Subcutaneous adipose tissue (tissue), 4 donors: ENCODE data around the gene PIGQ. TPM values are rescaled to one million over a fixed set of nuclear protein-coding genes. Genes with fewer than 3 reads are reported as not detected.

Source experiments
- CTCF ChIP-seq: fragments of 450-650 bp; IDR thresholded peaks from one replicate; pipeline ENCODE4 v1.5.1; 2016; ENCODE audit warnings: low read depth, mild to moderate bottlenecking, control low read depth, antibody characterized with exemption, moderate library complexity
- total RNA-seq, 4 donors: library from RNA; depleted of rRNA; stranded (reverse); fragments of >200 nt; gene quantifications; one replicate each; pipeline ENCODE4 v1.1.0, GENCODE V29; 2016

Gene PIGQ
- total RNA-seq, 4 donors from 2014 or later, result 9.5 to 42.0 (median 16.4) TPM

- TF ChIP-seq CTCF, result no peak
These were observed 41.0 kb downstream of the PIGQ start for GRCh38 chr16:610513-611381.

- no peak for TF ChIP-seq CTCF
These were observed 45.4 kb downstream of the PIGQ start for GRCh38 chr16:615122-615521.

- TF ChIP-seq CTCF, result no peak
These were observed 47.2 kb downstream of the PIGQ start for GRCh38 chr16:616733-617586.

- TF ChIP-seq CTCF, result no peak
These were observed 48.1 kb downstream of the PIGQ start for GRCh38 chr16:617855-618254.

- TF ChIP-seq CTCF, result no peak
These were observed 49.8 kb downstream of the PIGQ start for GRCh38 chr16:619476-620100.

GRCh38 chr16:620700-621525, 51.1 kb downstream of the PIGQ start:
- no peak for TF ChIP-seq CTCF
